ENCODE results near the gene PADI1. TPM values are rescaled to one million over a fixed set of nuclear protein-coding genes. Genes with fewer than 3 reads are reported as not detected.
A peak's percentile ranks its signal among the peaks of the same experiment; 100 is the strongest.

PADI1 gene
- total RNA-seq, 1 experiment from 2014 or later, result 0.37 TPM

DNA sequence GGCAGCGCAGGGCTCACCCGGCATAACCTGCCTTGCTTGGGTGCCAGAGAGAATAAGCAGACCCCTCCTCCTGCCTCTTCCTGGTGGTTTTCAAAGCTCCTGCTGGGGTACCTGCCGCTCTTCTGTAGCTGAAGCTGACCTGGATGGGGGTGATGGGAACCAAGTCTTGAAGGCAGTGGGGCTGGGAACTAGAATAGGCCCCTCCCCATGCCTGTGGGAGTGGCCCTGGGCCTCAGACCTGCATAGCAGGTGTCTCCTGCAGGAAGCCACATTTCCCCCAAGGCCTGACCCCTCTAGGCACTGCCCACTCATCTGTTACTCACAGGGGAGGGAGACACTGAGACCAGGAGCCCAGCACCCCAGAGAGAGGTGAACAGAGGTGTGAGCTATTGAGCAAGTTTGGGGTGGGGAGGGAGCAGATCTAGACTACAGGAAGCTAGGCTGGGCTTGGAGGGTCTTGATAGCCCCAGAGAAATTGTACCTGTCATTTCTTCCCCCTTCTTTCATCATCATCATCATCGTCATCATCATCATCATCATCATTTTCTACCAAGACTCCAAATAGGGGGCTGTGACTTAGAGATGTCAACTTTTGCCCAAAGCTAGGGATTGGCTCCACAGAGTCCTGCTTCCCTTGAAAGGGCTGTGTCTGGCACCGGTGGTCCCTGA, 10.1 kb downstream of the PADI1 start:
- no peak overlapping the region for H3K27ac ChIP-seq (ENCODE audit: low read depth, low read length)
- ATAC-seq (peak; percentile 60), DNase-seq (ENCODE audit: low read depth, low spot score) (no peak)
- H3K4me1 ChIP-seq (ENCODE audit: control insufficient read depth in 1 of 2, insufficient read depth in 2 of 2, low read length in 2 of 2), result peaks cover 10 to 42% of the 10 kb centered on the region in 2 experiments
- H2AFZ ChIP-seq (ENCODE audit: low read depth, low read length, poor library complexity, severe bottlenecking), result no peak overlapping the region
- no TSS peak for BruUV-seq (replicated peaks)
- no peaks in the 10 kb centered on the region for H3K79me2 ChIP-seq (ENCODE audit: insufficient read depth, low read length)
- H3K27me3 ChIP-seq (ENCODE audit: insufficient read depth, low read length), result peaks cover 20% of the 10 kb centered on the region; the same call in 1 of the 2 replicates
- RAD21 ChIA-PET (ENCODE audit: low non-redundant PET in 1 of 2, low total read pairs in 2 of 2, uncharacterized antibody in 2 of 2, unreplicated experiment in 2 of 2), result interaction anchor here in 1 of 2 experiments (0.6 kb wide), 1 partner anchor 33 kb away, joined by 3 read pairs; no protein-coding TSS in a partner anchor
- intact Hi-C loops (cut with micrococcal nuclease), result no loop called here
- POLR2A ChIA-PET, result no interaction called here
- no peaks in the 10 kb centered on the region for H3K36me3 ChIP-seq (ENCODE audit: control insufficient read depth in 1 of 2, insufficient read depth in 2 of 2, low read length in 2 of 2)
- H3K9me2 ChIP-seq (ENCODE audit: insufficient read depth), result no peaks in the 10 kb centered on the region
- no peak overlapping the region for H3K9ac ChIP-seq (ENCODE audit: low read length)
- H3K9me3 ChIP-seq (ENCODE audit: control insufficient read depth in 1 of 2, insufficient read depth in 1 of 2, low read depth in 1 of 2, low read length in 2 of 2), result no peaks in the 10 kb centered on the region
- H3K4me3 ChIP-seq (replicated peaks in 1 of 2; ENCODE audit: low read depth in 1 of 2, low read length in 2 of 2), result no peak overlapping the region
- CTCF ChIA-PET, result interaction anchor here (1.8 kb wide), 1 partner anchor 10 kb away, joined by 4 read pairs; no protein-coding TSS in a partner anchor
- peak overlapping the region; percentile 48 for H3K4me2 ChIP-seq (ENCODE audit: low read length)
- H4K20me1 ChIP-seq (ENCODE audit: insufficient read depth), result no peaks in the 10 kb centered on the region
- TF ChIP-seq ELF1 (IDR thresholded peaks at IDR 0.05; ENCODE audit: borderline replicate concordance, low read depth), result no peak
- TF ChIP-seq, protein P1, sequence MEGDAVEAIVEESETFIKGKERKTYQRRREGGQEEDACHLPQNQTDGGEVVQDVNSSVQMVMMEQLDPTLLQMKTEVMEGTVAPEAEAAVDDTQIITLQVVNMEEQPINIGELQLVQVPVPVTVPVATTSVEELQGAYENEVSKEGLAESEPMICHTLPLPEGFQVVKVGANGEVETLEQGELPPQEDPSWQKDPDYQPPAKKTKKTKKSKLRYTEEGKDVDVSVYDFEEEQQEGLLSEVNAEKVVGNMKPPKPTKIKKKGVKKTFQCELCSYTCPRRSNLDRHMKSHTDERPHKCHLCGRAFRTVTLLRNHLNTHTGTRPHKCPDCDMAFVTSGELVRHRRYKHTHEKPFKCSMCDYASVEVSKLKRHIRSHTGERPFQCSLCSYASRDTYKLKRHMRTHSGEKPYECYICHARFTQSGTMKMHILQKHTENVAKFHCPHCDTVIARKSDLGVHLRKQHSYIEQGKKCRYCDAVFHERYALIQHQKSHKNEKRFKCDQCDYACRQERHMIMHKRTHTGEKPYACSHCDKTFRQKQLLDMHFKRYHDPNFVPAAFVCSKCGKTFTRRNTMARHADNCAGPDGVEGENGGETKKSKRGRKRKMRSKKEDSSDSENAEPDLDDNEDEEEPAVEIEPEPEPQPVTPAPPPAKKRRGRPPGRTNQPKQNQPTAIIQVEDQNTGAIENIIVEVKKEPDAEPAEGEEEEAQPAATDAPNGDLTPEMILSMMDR (IDR thresholded peaks at IDR 0.05 in 2 of 3, conservative IDR thresholded peaks at IDR 0.05 in 1 of 3; ENCODE audit: borderline replicate concordance in 1 of 3, insufficient read depth in 1 of 3, low read depth in 2 of 3, low read length in 2 of 3), result no peak
- TF ChIP-seq TCF7L2 (IDR thresholded peaks at IDR 0.05; ENCODE audit: borderline replicate concordance, extremely low read depth, insufficient read depth, insufficient read length), result no peak
- TF ChIP-seq, protein P2, sequence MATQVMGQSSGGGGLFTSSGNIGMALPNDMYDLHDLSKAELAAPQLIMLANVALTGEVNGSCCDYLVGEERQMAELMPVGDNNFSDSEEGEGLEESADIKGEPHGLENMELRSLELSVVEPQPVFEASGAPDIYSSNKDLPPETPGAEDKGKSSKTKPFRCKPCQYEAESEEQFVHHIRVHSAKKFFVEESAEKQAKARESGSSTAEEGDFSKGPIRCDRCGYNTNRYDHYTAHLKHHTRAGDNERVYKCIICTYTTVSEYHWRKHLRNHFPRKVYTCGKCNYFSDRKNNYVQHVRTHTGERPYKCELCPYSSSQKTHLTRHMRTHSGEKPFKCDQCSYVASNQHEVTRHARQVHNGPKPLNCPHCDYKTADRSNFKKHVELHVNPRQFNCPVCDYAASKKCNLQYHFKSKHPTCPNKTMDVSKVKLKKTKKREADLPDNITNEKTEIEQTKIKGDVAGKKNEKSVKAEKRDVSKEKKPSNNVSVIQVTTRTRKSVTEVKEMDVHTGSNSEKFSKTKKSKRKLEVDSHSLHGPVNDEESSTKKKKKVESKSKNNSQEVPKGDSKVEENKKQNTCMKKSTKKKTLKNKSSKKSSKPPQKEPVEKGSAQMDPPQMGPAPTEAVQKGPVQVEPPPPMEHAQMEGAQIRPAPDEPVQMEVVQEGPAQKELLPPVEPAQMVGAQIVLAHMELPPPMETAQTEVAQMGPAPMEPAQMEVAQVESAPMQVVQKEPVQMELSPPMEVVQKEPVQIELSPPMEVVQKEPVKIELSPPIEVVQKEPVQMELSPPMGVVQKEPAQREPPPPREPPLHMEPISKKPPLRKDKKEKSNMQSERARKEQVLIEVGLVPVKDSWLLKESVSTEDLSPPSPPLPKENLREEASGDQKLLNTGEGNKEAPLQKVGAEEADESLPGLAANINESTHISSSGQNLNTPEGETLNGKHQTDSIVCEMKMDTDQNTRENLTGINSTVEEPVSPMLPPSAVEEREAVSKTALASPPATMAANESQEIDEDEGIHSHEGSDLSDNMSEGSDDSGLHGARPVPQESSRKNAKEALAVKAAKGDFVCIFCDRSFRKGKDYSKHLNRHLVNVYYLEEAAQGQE (IDR thresholded peaks at IDR 0.05; ENCODE audit: low read depth), result no peak
- TF ChIP-seq SP1 (IDR thresholded peaks at IDR 0.05; ENCODE audit: low read depth), result no peak
- TF ChIP-seq JUND (IDR thresholded peaks at IDR 0.05), result no peak
- no peak for TF ChIP-seq POLR2A (IDR thresholded peaks at IDR 0.05; ENCODE audit: borderline replicate concordance, extremely low read depth, insufficient read depth, insufficient read length)
- TF ChIP-seq, protein P3, sequence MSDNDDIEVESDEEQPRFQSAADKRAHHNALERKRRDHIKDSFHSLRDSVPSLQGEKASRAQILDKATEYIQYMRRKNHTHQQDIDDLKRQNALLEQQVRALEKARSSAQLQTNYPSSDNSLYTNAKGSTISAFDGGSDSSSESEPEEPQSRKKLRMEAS (IDR thresholded peaks at IDR 0.05), result no peak
- TF ChIP-seq, protein P4, sequence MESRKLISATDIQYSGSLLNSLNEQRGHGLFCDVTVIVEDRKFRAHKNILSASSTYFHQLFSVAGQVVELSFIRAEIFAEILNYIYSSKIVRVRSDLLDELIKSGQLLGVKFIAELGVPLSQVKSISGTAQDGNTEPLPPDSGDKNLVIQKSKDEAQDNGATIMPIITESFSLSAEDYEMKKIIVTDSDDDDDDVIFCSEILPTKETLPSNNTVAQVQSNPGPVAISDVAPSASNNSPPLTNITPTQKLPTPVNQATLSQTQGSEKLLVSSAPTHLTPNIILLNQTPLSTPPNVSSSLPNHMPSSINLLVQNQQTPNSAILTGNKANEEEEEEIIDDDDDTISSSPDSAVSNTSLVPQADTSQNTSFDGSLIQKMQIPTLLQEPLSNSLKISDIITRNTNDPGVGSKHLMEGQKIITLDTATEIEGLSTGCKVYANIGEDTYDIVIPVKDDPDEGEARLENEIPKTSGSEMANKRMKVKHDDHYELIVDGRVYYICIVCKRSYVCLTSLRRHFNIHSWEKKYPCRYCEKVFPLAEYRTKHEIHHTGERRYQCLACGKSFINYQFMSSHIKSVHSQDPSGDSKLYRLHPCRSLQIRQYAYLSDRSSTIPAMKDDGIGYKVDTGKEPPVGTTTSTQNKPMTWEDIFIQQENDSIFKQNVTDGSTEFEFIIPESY (IDR thresholded peaks at IDR 0.05; ENCODE audit: extremely low read depth, insufficient replicate concordance, low read length), result no peak
- TF ChIP-seq EGR1 (IDR thresholded peaks at IDR 0.05; ENCODE audit: low read depth), result no peak
- no peak for TF ChIP-seq ZFX (IDR thresholded peaks at IDR 0.05)
- no peak for TF ChIP-seq SIN3A (IDR thresholded peaks at IDR 0.05; ENCODE audit: low read depth)
- no peak for TF ChIP-seq CEBPB (IDR thresholded peaks at IDR 0.05; ENCODE audit: low read depth)
- TF ChIP-seq CBX3 (IDR thresholded peaks at IDR 0.05; ENCODE audit: low read depth), result no peak
